HepG2 (cell line): Measurements from ENCODE around the gene FAAP20. TPM values are rescaled to one million over a fixed set of nuclear protein-coding genes. Genes with fewer than 3 reads are reported as not detected.

Experiments
- ATAC-seq: fragments of 200-7000 bp; cut with Tn5 transposase; 3 replicates; pipeline ENCODE4 v1.9.1; 2020; ENCODE audit warnings: mild to moderate bottlenecking, moderate library complexity
- BruUV-seq: library from RNA; stranded (reverse); fragments of 400-500 nt; replicated peaks from 2 replicates; lab custom pipeline; 2021; lab: Mats Ljungman, UMichigan
- CTCF ChIA-PET: fragments of 300-600 bp; formaldehyde crosslinking; extraction: SDS; loops from one replicate; lab custom pipeline; 2021; ENCODE audit warnings: low total read pairs, inconsistent platforms, low intra/inter-chr PET ratio; lab: Yijun Ruan, JAX
- POLR2A ChIA-PET: fragments of 350-600 bp; sonication (Branson Sonifier 250); formaldehyde crosslinking; loops from one replicate; lab custom pipeline; 2020; ENCODE audit warnings: antibody characterized with exemption, inconsistent platforms; lab: Yijun Ruan, JAX
- DNase-seq: peaks from one replicate; pipeline ENCODE4 v3.0.0-alpha.2; 2015; ENCODE audit warnings: low spot score
- FAIRE-seq: peaks from 3 replicates; lab custom pipeline; 2011; peaks lifted over from hg19 to GRCh38; lab: Jason Lieb, UNC
- H2AFZ ChIP-seq: one replicate; pipeline ENCODE4 v1.6.1; 2011; ENCODE audit warnings: low read length, inconsistent platforms
- H3K27ac ChIP-seq: fragments of 300-600 bp; 3 replicates; pipeline ENCODE4 v1.8.0; 2011; ENCODE audit warnings: mixed run types, mild to moderate bottlenecking, mixed read lengths, low read length, inconsistent platforms; ENCODE audit not compliant: insufficient read depth; ENCODE audit errors: extremely low read length
- H3K27me3 ChIP-seq, 2 experiments: fragments of 200-600 bp in 1 of 2; 2 replicates in 1 of 2; 3 replicates in 1 of 2; pipeline versions ENCODE4 v1.6.0 to v1.8.0; 2011; ENCODE audit warnings: low read length in 2 of 2, mild to moderate bottlenecking in 2 of 2, moderate library complexity in 2 of 2, inconsistent platforms in 1 of 2; ENCODE audit not compliant: insufficient read depth in 2 of 2, control insufficient read depth in 1 of 2
- H3K36me3 ChIP-seq, 2 experiments: fragments of 200-600 bp in 1 of 2; replicated peaks in 1 of 2; 2 replicates in 1 of 2; 3 replicates in 1 of 2; pipeline versions ENCODE4 v1.5.1 to v1.8.0; 2011; ENCODE audit warnings: low read length in 2 of 2, inconsistent platforms in 1 of 2; ENCODE audit not compliant: insufficient read depth in 2 of 2, control insufficient read depth in 1 of 2
- H3K4me1 ChIP-seq: 2 replicates; pipeline ENCODE4 v1.5.1; 2012; ENCODE audit warnings: low read length, inconsistent platforms; ENCODE audit not compliant: insufficient read depth
- H3K4me2 ChIP-seq: 2 replicates; pipeline ENCODE4 v1.6.0; 2011; ENCODE audit warnings: low read depth, low read length, inconsistent platforms
- H3K4me3 ChIP-seq, 3 experiments: fragments of 200-600 bp in 1 of 3; sonication (generic), shearing (Covaris generic) in 1 of 3; replicated peaks in 1 of 3; 2 replicates each; pipeline ENCODE4 v1.5.1; 2011 to 2016; ENCODE audit warnings: low read length in 3 of 3, inconsistent platforms in 2 of 3, low read depth in 2 of 3, mild to moderate bottlenecking in 2 of 3, control low read depth in 1 of 3, mixed read lengths in 1 of 3; ENCODE audit not compliant: insufficient read depth in 1 of 3
- H3K79me2 ChIP-seq: one replicate; pipeline ENCODE4 v1.6.1; 2011; ENCODE audit warnings: low read length, inconsistent platforms; ENCODE audit not compliant: insufficient read depth
- H3K9ac ChIP-seq: 2 replicates; pipeline ENCODE4 v1.6.0; 2011; ENCODE audit warnings: mild to moderate bottlenecking, low read depth, low read length, inconsistent platforms; ENCODE audit not compliant: insufficient read depth
- H3K9me3 ChIP-seq: 2 replicates; pipeline ENCODE4 v1.5.1; 2012; ENCODE audit warnings: mild to moderate bottlenecking, low read length
- H4K20me1 ChIP-seq: 2 replicates; pipeline ENCODE4 v1.6.0; 2011; ENCODE audit warnings: inconsistent platforms, mild to moderate bottlenecking, low read length, moderate library complexity; ENCODE audit not compliant: insufficient read depth
- AGO2 ChIP-seq: fragments of 200-400 bp; formaldehyde crosslinking; optimal IDR thresholded peaks from 2 replicates; pipeline ENCODE3; 2017; ENCODE audit warnings: mild to moderate bottlenecking, low read depth, low read length, moderate library complexity
- ATF7 ChIP-seq, 2 experiments: fragments of 450-650 bp in 1 of 2; sonication (generic) in 1 of 2; formaldehyde crosslinking in 1 of 2; IDR thresholded peaks; 2 replicates each; pipeline versions ENCODE4 v1.4.0 to v1.6.1; 2016 to 2020; ENCODE audit warnings: antibody characterized with exemption in 1 of 2, mild to moderate bottlenecking in 1 of 2, missing genetic modification reagents in 1 of 2
- FOXK1 ChIP-seq: sonication (generic); formaldehyde crosslinking; IDR thresholded peaks from 2 replicates; pipeline ENCODE4 v1.4.0; 2020; ENCODE audit warnings: low read depth, missing genetic modification reagents, borderline replicate concordance
- HNF4G ChIP-seq, 2 experiments: sonication (generic) in 1 of 2; formaldehyde crosslinking in 1 of 2; IDR thresholded peaks; 2 replicates each; pipeline versions ENCODE4 v1.4.0 to v1.6.1; 2011 to 2020; ENCODE audit warnings: borderline replicate concordance in 2 of 2, low read depth in 2 of 2, mild to moderate bottlenecking in 2 of 2, low read length in 1 of 2, missing genetic modification reagents in 1 of 2, moderate library complexity in 1 of 2
- HOXA7 ChIP-seq: sonication (generic); formaldehyde crosslinking; IDR thresholded peaks from 2 replicates; pipeline ENCODE4 v1.8.1; 2022; ENCODE audit warnings: mild to moderate bottlenecking, missing genetic modification reagents, moderate library complexity
- TBL1XR1 ChIP-seq: fragments of 150-350 bp; IDR thresholded peaks from 2 replicates; pipeline ENCODE4 v1.6.1; 2014; ENCODE audit warnings: borderline replicate concordance, low read length; ENCODE audit not compliant: partially characterized antibody
- ZGPAT ChIP-seq: IDR thresholded peaks from 2 replicates; pipeline ENCODE4 v1.6.1; 2016; ENCODE audit warnings: mild to moderate bottlenecking
- ZNF101 ChIP-seq: sonication (generic); formaldehyde crosslinking; IDR thresholded peaks from 2 replicates; pipeline ENCODE4 v1.4.0; 2020; ENCODE audit warnings: mild to moderate bottlenecking, low read depth, missing genetic modification reagents, borderline replicate concordance
- ZNF530 ChIP-seq: sonication (generic); formaldehyde crosslinking; IDR thresholded peaks from 2 replicates; pipeline ENCODE4 v1.5.0; 2020; ENCODE audit warnings: low read depth, mild to moderate bottlenecking, missing genetic modification reagents
- ZNF687 ChIP-seq: sonication (generic); formaldehyde crosslinking; IDR thresholded peaks from 2 replicates; pipeline ENCODE4 v1.5.1; 2020; ENCODE audit warnings: mild to moderate bottlenecking, missing genetic modification reagents, moderate library complexity
- ZNF850 ChIP-seq: sonication (generic); formaldehyde crosslinking; conservative IDR thresholded peaks from 2 replicates; pipeline ENCODE4 v1.9.0; 2021; ENCODE audit warnings: mild to moderate bottlenecking, missing genetic modification reagents
- WGBS: methylation state at CpG from one replicate; pipeline ENCODE4 v1.1.6; 2017; ENCODE audit warnings: low lambda C conversion rate; 5-methylcytosine and 5-hydroxymethylcytosine counted together
- in situ Hi-C: cut with HindIII; loops from 2 replicates; pipeline ENCODE4 v1.10.0; 2017; ENCODE audit warnings: low pct_unique_long_range_greater_than_20kb; ENCODE audit not compliant: extremely low pct_ligation_motif_present
- intact Hi-C: fragments of 100-400 bp; cut with micrococcal nuclease; formaldehyde crosslinking; loops from one replicate; pipeline ENCODE4 v1.10.0; 2022; ENCODE audit not compliant: unreplicated experiment
- polyA plus RNA-seq, 8 experiments: library from polyadenylated mRNA; depleted of rRNA in 3 of 8; stranded (reverse) in 7 of 8; unstranded in 1 of 8; fragments of >200 nt; fragmentation: Illumina TruSeq in 4 of 8; extraction: Trizol in 4 of 8; gene quantifications; 2 replicates each; pipeline versions ENCODE4 v1.2.1 to v1.2.3, GENCODE V29; 2011 to 2016; ENCODE audit warnings: low read depth in 4 of 8, missing spikeins in 1 of 8, mixed read lengths in 1 of 8; ENCODE audit not compliant: insufficient read depth in 1 of 8
- total RNA-seq, 5 experiments: library from RNA; depleted of rRNA; stranded (reverse); fragments of >200 nt; fragmentation: Illumina TruSeq; extraction: Trizol; gene quantifications; 2 replicates each; pipeline ENCODE4 v1.2.3, GENCODE V29; 2016; ENCODE audit warnings: low read depth in 1 of 5

FAAP20 gene
- total and polyA plus RNA-seq, 2 of the 13 experiments (the other 11 are each of a cell fraction or from before 2014, with no cell fraction given) = 9.6 to 10.8 TPM

DNA sequence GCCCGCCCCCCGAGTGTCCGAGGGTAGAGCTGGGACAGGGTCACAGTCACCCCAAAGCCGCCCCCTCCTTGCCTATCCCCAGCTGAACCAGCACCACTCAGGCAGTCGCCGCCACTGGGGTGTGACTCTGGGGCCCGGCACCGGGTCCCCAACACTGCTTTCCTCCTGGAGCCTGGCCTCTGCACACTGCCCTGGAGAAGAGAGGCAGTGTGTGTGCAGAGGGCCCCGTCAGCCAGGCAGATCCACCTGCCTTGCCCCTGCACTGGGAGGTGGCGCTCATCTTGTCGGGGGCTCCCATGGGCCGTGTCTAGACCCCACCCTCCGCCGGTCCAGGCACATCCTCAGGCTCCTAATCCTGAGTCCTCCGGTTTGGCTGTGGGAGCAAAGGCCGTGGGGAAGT lies 15.7 kb downstream of the FAAP20 start:
- intact Hi-C loops = no loop called here
- POLR2A ChIA-PET = no interaction called here
- ATAC-seq = no peak
- Histone ChIP-seq H3K27me3 (no peaks in the 10 kb centered on the region), H3K27ac (no peak overlapping the region), H3K9ac (no peak overlapping the region), H3K4me3 (no peak overlapping the region), H2AFZ (no peak overlapping the region), H3K4me2 (no peak overlapping the region), H3K79me2 (no peaks in the 10 kb centered on the region), H3K36me3 (peaks cover 24 to 46% of the 10 kb centered on the region in 2 experiments), H4K20me1 (no peaks in the 10 kb centered on the region; the same call in 1 of the 2 replicates), H3K9me3 (no peaks in the 10 kb centered on the region), H3K4me1 (no peaks in the 10 kb centered on the region)
- CTCF ChIA-PET = no interaction called here
- no peak for DNase-seq
- WGBS = 98% methylated on average over 9 of the region's 16 CpGs
- no peak for TF ChIP-seq FOXK1 (CRISPR knock-in tag)
- peak; percentile 14 for TF ChIP-seq AGO2
- in situ Hi-C loops = loop anchor here (25.0 kb wide), 1 partner anchor 333 kb away; no protein-coding TSS in a partner anchor
- no peak for FAIRE-seq
- BruUV-seq = no TSS peak

DNA sequence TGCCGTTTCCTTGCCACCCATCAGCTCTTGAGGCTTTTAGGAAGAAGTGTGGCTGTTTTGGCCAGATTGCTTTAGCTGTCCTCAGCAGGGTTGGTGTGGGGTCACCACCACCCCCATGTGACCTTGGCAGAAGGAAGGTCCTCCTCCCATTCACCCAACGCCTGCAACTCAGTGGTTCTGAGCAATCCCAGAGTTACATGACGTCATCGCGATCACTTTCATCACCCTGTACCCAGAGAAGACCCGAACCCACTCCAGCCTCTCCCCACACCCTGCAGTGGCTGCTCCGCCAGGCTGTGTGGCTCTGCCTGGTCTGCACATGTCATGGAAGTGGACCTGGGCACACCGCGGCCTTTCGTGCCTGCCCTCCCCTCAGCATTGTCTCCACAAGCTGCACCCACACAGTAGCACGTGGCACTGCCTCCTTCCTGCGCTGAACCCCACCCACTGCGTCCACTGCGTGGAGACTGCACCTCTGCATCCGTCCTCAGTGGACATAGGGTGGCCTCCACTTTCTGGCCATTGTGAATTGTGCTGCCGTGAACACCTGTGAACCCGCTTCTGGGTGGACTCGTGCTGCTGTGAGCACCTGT lies 16.5 kb downstream of the FAAP20 start:
- Histone ChIP-seq H3K4me1 (no peaks in the 10 kb centered on the region), H3K4me2 (no peak overlapping the region), H3K79me2 (no peaks in the 10 kb centered on the region), H2AFZ (no peak overlapping the region), H3K27ac (no peak overlapping the region), H3K36me3 (peaks cover 24 to 54% of the 10 kb centered on the region in 2 experiments), H3K4me3 (no peak overlapping the region), H3K9ac (no peak overlapping the region), H4K20me1 (no peaks in the 10 kb centered on the region; the same call in 1 of the 2 replicates)
- ChIA-PET POLR2A (no interaction called here), CTCF (no interaction called here)
- no TSS peak for BruUV-seq
- WGBS = 94% methylated on average over 17 of the region's 18 CpGs
- DNase-seq (no peak), FAIRE-seq (no peak), ATAC-seq (no peak)
- intact Hi-C loops (no loop called here), in situ Hi-C loops (loop anchor here (25.0 kb wide), 1 partner anchor 334 kb away; no protein-coding TSS in a partner anchor)
- TF ChIP-seq ZNF687 (CRISPR knock-in tag) (0 out of 2 replicates have a peak, but pooled peaks have one; percentile 11), ATF7 (IDR thresholded peaks at IDR 0.05) (peak; percentile 55; the same call in 1 of the 2 replicates), ATF7 (CRISPR knock-in tag; IDR thresholded peaks at IDR 0.05) (no peak), ZNF101 (CRISPR knock-in tag) (no peak), ZNF850 (CRISPR knock-in tag) (no peak), ZNF530 (CRISPR knock-in tag) (no peak), HNF4G (IDR thresholded peaks at IDR 0.05; ENCODE audit: borderline replicate concordance, low read depth, low read length) (no peak), HNF4G (CRISPR knock-in tag; IDR thresholded peaks at IDR 0.05; ENCODE audit: borderline replicate concordance, low read depth) (no peak), TBL1XR1 (no peak), ZGPAT (CRISPR knock-in tag) (no peak), HOXA7 (CRISPR knock-in tag) (no peak)
- TF ChIP-seq, all 625 proteins: peak for 2
- no peaks in the 10 kb centered on the region for H3K9me3 ChIP-seq
- no peaks in the 10 kb centered on the region for H3K27me3 ChIP-seq
